Measurements from ENCODE around the gene PHAX.
"Not testable (repeated sequence)": the region's sequence is repeated elsewhere in the genome, so short reads cannot be mapped to it uniquely, and the experiment has no call there.

PHAX gene

DNA sequence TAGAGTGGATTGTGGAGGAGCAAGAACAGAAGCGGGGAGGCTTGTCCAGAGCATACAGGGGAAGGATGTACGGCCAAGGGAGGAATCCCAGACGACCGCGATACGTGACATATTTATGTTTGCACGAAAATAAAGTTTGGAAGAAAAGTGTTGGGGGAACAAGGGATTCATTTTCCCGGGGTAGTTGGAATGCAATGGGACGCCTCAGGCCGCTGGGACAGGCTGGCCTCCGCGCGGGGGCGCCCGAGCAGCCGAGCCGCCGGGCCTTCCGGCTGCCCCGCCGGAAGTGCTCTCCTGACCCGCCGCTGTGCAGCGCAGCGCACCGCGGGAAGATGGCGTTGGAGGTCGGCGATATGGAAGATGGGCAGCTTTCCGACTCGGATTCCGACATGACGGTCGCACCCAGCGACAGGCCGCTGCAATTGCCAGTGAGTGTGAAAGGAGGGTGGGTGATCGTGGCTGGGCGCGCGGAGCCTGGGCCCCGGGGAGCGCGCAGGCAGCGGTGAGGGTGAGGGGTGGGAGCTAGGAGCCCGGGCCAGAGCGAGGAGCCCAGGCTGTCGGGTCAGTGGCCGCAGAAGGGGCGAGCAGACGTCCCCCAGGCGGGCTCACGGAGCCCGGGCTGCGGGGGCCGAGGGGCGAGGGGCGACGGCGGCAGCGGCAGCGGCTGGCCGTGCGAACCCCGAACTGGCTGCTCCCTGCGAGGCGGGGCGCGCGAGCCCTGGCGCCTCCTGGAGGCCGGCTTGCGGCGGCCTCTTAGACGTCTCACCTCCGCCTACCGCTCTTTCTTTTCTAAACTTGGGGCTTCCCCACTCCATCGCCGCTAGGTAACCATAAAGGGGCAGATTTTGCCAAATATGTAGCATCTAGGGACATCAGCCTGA is at the start of gene PHAX:
Gene PHAX, plus strand, starts transcription at position 317 of the 881 bp plus-strand sequence. Its CDS starts 16 bp downstream, at position 333.
- peak; percentile 84 for DNase-seq

- DNase-seq = no peak
Observed at GRCh38 chr5:126552614-126553013, 48.1 kb upstream of the PHAX start.

DNA sequence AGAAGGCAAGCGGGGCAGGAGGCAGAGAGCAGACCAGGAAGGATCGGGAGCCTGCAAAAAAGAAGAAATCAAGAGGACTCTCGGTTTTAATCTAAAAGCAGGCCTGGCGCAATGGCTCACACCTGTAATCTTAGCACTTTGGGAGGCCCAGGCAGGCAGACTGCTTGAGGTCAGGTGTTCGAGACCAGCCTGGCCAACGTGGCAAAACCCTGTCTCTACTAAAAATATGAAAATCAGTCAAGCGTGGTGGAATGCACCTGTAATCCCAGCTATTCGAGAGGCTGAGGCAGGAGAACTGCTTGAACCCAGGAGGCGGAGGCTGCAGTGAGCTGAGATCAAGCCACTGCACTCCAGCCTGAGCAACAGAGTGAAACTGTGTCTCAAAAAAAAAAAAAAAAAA is 45.6 kb upstream of the PHAX start:
- not testable (repeated sequence) for DNase-seq

- DNase-seq = no peak
Observed at GRCh38 chr5:126561908-126562307, 38.8 kb upstream of the PHAX start.

DNA sequence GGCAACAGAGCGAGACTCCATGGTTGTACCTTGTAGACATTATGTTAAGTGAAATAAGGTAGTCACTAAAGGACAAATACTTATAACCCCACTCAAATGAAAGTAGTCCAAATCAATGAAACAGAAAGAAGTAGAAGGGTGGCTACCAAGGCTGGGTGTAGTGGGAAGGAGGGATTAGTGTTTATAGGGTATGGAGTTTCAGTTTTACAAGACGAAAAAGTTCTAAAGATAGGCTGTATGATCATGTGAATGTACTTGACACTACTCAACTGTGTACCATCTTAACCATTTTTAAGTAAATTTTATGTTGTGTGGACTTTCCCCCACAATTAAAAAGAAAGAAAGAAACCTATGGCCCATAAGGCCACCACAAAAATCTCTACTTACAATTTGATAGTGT is 37.9 kb upstream of the PHAX start:
- DNase-seq = no peak

- DNase-seq = no peak
Observed at GRCh38 chr5:126568206-126568755, 32.5 kb upstream of the PHAX start.

- no peak for DNase-seq
Observed at GRCh38 chr5:126575644-126576043, 25.1 kb upstream of the PHAX start.

DNA sequence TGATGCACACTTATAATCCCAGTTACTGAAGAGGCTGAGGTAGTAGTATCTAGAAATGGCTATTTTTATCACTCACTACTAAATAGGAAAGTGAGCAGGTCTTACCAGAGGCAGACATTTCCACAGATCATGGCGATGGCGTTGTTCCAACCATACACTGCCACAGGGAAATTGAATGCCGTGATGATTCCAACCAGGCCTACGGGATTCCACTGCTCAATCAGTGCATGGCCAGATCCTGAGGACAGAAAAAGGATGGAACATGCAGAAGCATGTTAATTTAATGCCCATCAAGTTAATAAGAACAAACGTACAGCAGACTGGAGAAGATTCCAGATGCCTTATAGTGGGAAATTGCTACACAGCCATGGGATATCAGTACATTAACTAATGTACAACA is 23.8 kb upstream of the PHAX start:
- DNase-seq = no peak

GRCh38 chr5:126577415-126577814 is 23.3 kb upstream of the PHAX start:
- DNase-seq = no peak

- no peak for DNase-seq
Observed at GRCh38 chr5:126579716-126580115, 21.0 kb upstream of the PHAX start.

- no peak for DNase-seq
Observed at GRCh38 chr5:126583761-126584160, 17.0 kb upstream of the PHAX start.

DNA sequence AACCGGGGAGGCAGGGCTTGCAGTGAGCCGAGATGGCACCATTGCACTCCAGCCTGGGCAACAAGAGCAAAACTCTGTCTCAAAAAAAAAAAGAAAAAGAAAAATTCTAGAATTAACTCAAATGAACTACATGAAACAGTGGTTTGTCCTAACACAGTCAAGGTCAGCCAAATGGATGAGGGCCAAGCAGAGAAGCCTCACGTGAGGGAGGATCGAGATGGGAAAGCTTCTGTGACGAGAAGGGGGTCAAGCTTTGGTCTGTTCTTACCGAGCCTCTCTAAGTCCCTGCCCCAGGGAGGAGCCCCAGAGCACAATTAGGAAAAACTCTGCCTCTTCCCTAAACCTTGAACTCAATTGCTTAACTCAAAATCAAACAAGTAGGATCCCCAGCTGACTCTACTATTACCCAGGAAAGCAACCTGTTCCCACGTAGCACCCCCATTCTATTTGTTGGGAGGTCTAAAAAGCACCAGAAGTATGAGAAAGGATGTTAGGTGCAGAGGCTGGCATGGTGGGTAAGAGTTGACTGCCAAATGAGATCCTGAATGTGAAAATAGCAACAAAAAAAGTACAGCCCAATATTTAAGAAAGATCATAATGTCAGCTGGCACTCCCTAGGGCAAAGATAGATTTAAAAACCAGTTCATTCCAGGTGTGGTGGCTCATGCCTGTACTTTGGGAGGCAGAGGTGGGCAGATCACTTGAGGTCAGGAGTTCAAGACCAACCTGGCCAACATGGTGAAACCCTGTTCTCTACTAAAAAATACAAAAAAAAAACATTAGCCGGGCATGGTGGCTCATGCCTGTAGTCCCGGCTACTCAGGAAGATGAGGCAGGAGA is 13.0 kb upstream of the PHAX start:
- no peak for DNase-seq

GRCh38 chr5:126589536-126590297 is 11.0 kb upstream of the PHAX start:
- no peak for DNase-seq

- no peak for DNase-seq
Observed at GRCh38 chr5:126591549-126591948, 9.2 kb upstream of the PHAX start.

DNA sequence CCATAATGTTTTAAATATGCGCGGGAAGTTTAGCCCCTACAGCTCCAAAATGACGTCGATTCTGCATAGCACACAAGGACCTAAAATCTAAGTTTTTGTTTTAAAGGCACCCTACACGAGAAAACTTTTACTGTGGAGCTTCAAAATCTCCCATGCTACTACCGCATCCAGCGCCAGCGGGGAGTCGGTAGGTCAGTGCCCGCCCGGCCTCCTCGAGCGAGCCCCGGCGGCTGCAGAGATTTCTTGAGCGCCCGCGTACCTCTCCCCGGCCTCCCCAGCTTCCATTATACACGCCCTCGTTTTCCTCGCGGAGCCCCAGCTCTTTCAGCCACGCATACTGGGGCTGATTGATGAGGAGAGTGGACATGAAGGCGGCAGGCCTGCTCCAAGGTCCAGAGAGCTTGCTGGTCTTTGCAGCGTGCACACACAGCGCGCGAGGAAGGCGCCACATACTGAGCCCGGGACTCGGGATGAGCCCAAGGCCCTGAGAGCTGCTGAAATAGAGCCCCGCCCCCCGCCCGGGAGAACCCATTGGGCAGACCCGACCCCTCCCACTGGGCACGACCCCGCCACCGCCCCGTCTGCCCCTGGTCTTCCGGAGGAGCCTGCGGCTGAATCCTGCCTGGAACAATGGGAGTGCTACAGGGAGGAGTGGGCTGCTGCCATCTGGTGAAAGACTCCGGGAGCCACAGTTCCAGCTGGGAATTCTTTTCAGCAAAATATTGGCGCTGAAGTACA is 5.8 kb upstream of the PHAX start, which contains the start of gene ALDH7A1:
Gene ALDH7A1, minus strand, starts transcription at position 472 of the 738 bp plus-strand sequence. Its CDS starts 21 bp downstream, at position 451.
- peak; percentile 81 for DNase-seq

DNA sequence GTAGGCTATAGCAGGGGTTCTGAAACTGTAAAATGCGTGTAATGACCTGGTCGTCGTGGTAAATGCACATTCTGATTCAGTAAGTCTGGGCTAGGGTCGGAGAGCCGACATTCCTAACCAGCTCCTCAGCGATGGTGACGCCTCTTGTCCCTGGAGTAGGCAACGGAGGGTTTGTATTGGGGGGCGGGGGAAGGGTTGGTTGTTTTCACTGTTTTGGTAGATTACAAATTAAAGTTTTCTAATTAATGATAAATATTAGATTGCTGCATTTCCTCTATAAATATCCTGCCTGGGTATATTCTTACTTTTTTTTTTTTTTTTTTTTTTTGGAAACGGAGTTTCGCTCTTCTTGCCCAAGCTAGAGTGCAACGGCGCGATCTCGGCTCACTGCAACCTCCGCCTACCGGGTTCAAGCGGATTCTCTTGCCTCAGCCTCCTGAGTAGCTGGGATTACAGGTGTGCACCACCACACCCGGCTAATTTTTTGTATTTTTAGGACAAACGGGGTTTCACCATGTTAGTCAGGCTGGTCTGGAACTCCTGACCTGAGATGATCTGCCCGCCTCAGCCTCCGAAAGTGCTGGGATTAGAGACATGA is 5.2 kb upstream of the PHAX start:
- DNase-seq = no peak

DNA sequence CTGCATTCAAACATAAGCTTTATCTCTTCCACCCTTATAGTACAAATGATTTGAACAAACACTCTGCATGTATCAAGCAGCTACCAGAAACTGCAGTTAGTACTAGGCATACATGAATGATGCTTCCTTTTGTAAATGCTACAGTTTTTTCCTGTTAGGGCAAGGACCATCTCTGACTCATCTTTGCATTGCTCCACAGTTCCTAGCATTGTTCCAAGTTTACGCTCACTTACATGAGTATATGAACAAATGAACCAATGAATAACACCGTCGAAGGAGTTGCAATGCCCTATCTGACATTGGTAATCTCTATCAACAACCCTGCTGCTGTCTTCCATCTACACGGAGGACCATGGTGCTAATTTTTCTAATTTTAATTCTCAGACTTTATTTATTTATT is 3.6 kb upstream of the PHAX start:
- peak; percentile 74 for DNase-seq

GRCh38 chr5:126599499-126599898 is 1.2 kb upstream of the PHAX start:
- no peak for DNase-seq

GRCh38 chr5:126599971-126600630 is 646 bp upstream of the PHAX start:
- not testable (repeated sequence) for DNase-seq

DNA sequence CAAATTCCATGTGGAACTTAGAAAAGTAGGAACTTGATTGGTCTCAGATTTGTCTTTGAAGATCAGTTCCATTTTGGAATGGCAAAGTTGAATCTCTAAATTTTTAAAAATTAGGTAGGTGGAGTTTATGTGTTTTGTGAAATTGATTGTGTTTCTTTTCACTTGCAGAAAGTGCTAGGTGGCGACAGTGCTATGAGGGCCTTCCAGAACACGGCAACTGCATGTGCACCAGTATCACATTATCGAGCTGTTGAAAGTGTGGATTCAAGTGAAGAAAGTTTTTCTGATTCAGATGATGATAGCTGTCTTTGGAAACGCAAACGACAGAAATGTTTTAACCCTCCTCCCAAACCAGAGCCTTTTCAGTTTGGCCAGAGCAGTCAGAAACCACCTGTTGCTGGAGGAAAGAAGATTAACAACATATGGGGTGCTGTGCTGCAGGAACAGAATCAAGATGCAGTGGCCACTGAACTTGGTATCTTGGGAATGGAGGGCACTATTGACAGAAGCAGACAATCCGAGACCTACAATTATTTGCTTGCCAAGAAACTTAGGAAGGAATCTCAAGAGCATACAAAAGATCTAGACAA is 2.8 kb downstream of the PHAX start:
- no peak for DNase-seq

DNA sequence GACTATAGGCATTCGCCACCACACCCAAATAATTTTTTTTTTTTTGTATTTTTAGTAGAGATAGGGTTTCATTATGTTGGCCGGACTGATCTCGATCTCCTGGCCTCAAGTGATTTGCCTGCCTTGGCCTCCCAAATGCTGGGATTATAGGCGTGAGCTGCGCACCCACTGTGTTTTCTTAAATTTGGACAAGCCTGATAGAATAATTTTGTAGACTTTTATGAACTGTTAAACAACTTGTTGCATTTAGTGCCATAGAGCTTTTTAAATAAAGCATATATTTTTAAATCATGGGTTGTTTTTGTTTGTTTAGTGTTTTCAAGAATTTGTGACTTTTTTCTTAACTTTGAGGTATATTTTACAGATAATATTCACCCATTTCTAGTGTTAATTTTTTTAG is 4.8 kb downstream of the PHAX start:
- DNase-seq = no peak
